Mononuclear cell (primary cell): ENCODE measurements around the gene ITGA11. TPM values are rescaled to one million over a fixed set of nuclear protein-coding genes. Genes with fewer than 3 reads are reported as not detected.

ENCODE experiments used
- total RNA-seq: library from RNA; depleted of rRNA; stranded (reverse); fragments of >200 nt; gene quantifications from one replicate; pipeline ENCODE4 v1.2.3, GENCODE V29; 2012

ITGA11 gene
- total RNA-seq, 1 donor, result under 0.01 TPM

Other genes with a start within 250 kb of the ITGA11 start
- 5.2 TPM for gene CALML4, start 226.8 kb downstream of the ITGA11 start, total RNA-seq
- 9.3 TPM for gene CLN6, start 202.4 kb downstream of the ITGA11 start, total RNA-seq
- 88.2 TPM for gene FEM1B, start 154.4 kb downstream of the ITGA11 start, total RNA-seq
- 0.10 TPM for gene CORO2B, start 146.8 kb upstream of the ITGA11 start, total RNA-seq